ENCODE data around the gene ZSCAN5A. TPM values are rescaled to one million over a fixed set of nuclear protein-coding genes. Genes with fewer than 3 reads are reported as not detected.
A peak's percentile ranks its signal among the peaks of the same experiment; 100 is the strongest.
"Not testable (repeated sequence)": the region's sequence is repeated elsewhere in the genome, so short reads cannot be mapped to it uniquely, and the experiment has no call there.

The ZSCAN5A gene
- total RNA-seq, 2 experiments from 2014 or later = 3.7 to 4.1 TPM

DNA sequence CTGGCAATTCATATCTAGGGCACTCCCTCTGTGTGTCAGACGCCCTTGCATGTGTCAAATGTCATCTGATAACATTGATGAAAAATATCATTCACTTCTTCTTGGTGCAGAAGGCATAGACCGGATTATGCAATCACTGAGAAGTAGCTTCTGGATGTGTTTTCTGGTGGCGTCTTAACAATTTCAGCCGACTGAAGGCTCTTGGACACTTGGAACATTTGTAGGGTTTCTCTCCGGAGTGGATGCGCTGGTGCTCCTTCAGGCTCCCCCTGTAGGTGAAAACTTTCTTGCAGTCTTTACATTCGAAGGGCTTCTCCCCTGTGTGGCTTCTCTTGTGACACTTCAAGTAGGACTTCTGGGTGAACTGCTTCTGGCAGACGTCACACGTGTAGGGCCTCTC lies 93.2 kb downstream of the ZSCAN5A start:
- H3K4me1 Mint-ChIP-seq (ENCODE audit: low read depth); DNase-seq; H3K27me3 Mint-ChIP-seq (ENCODE audit: low read depth); H3K36me3 Mint-ChIP-seq (ENCODE audit: low read depth); H3K9me3 Mint-ChIP-seq; H3K27ac Mint-ChIP-seq; H3K4me3 Mint-ChIP-seq; intact Hi-C loops (cut with micrococcal nuclease): not testable (repeated sequence)
- CTCF ChIA-PET = interaction anchor here (0.8 kb wide), 1 partner anchor 142 kb away, joined by 3 read pairs; no protein-coding TSS in a partner anchor

DNA sequence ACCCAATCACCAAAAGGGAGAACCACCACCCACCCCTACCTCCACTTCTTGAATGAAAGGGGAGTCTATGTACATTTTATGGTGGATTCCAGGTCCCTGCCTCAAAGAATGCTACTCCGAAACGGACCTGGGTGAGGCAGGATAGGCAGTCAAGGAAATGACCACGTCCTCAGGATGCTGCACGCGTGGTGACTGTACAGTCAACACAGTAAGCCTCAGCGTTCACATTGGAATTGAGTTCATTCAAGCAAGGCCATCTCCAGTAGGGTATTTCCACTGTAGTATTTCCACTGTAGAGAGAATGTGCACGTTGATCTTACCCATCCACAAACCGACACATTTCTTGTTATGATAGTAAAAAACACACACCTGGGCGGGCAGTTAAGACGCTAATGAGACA lies 95.7 kb downstream of the ZSCAN5A start:
- peaks cover 7% of the 10 kb centered on the region for H3K36me3 Mint-ChIP-seq (ENCODE audit: low read depth)
- no peaks in the 10 kb centered on the region for H3K9me3 Mint-ChIP-seq
- peaks cover 6% of the 10 kb centered on the region for H3K4me1 Mint-ChIP-seq (ENCODE audit: low read depth)
- H3K4me3 Mint-ChIP-seq = no peak overlapping the region
- no peak overlapping the region for H3K27ac Mint-ChIP-seq
- intact Hi-C loops (cut with micrococcal nuclease) = no loop called here
- peaks cover 14% of the 10 kb centered on the region for H3K27me3 Mint-ChIP-seq (ENCODE audit: low read depth)
- CTCF ChIA-PET = no interaction called here
- DNase-seq = no peak

DNA sequence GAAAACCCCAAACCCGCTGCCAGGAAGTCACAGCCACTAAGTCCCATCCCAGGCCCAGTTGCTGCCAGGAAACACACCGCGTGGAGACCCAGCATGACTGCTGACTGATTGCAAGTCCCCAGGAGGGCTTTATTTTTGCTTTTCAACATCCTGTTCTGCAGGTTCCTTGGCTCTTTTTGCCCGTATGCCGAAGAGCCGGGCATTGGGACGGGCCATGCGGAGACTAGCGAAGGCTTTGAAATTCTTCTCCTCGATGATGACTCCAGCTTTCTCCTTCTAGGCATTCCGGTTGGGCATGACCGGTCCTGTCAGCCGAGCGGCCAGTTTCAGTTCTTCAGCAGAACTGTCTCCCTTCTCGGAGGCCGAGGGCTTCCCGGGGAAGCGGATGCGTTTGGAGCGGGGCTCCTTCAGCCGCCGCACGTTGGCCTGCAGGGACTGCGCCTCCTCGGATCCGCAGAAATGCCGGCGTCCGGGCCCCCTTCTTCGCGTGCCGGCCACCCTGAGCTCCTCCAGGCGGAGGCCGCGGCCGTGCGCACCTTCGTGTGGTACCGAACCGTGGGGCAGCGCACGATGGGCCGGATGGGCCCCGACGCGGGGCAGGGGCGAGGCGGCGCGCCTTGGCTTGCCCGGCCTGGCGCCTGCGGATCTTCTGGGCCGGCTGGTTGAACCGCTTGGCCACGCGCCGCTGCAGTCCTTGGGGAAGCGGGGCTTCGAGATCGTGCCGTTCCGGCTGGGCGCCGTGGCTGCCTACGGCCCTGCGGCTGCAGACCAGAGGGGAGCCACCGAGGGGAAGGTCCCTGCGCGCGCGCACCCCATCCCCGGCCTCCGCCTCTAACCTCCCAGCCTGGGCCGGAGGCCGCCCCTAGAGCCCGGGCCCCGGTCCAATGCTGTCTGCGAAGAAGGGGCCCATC lies 97.3 kb downstream of the ZSCAN5A start:
- Mint-ChIP-seq H3K36me3 (ENCODE audit: low read depth) (peaks cover 2% of the 10 kb centered on the region), H3K4me3 (peak overlapping the region; percentile 46), H3K9me3 (no peaks in the 10 kb centered on the region), H3K4me1 (ENCODE audit: low read depth) (peaks cover 6% of the 10 kb centered on the region), H3K27ac (no peak overlapping the region), H3K27me3 (ENCODE audit: low read depth) (peaks cover 19% of the 10 kb centered on the region)
- peak; percentile 30 for DNase-seq
- intact Hi-C loops (cut with micrococcal nuclease) = no loop called here
- CTCF ChIA-PET = no interaction called here

DNA sequence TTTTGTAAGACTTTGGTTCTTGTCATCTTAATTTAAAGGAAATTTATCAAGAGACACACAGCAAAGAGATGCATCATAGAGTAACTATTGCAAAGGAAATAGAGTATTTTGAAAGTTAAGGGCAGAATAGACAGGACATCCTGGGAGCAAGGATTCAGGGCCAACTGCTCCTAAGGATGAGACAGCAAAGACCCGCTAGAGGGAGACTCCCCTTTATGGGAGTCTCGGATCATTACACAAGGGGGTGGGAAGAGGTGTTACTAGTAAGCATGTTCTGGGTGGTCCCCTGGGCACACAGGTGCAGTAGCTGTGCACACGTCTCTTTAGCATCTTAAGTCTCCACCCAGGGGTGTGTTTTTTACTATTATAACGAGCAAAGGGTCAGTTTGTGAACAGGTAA lies 102.9 kb downstream of the ZSCAN5A start:
- H3K9me3 Mint-ChIP-seq = no peaks in the 10 kb centered on the region
- H3K27ac Mint-ChIP-seq = no peak overlapping the region
- DNase-seq = no peak
- H3K4me1 Mint-ChIP-seq (ENCODE audit: low read depth) = no peaks in the 10 kb centered on the region
- CTCF ChIA-PET = no interaction called here
- H3K27me3 Mint-ChIP-seq (ENCODE audit: low read depth) = peaks cover 10% of the 10 kb centered on the region
- H3K4me3 Mint-ChIP-seq = no peak overlapping the region
- intact Hi-C loops (cut with micrococcal nuclease) = no loop called here
- H3K36me3 Mint-ChIP-seq (ENCODE audit: low read depth) = no peaks in the 10 kb centered on the region

DNA sequence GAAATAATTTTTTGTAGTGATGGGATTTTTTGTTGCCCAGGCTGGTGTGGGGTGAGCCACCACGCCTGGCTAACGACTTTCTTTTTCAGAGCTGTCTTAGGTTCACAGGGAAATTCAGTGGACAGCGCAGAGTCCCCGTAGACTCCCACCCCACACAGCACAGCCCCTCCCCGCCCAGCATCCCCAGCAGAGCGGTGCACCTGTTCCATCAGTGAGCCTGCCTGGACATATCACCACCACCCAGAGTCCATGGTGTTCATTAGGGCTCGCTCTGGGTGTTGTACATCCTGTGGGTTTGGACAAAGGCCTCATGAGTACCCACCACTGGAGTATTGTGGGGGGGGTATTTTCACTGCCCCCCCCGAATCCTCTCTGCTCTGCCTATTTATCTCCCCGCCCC lies 104.6 kb downstream of the ZSCAN5A start:
- CTCF ChIA-PET = interaction anchor here (0.8 kb wide), 1 partner anchor 144 kb away, joined by 3 read pairs; no protein-coding TSS in a partner anchor
- H3K4me1 Mint-ChIP-seq (ENCODE audit: low read depth); DNase-seq; H3K9me3 Mint-ChIP-seq; H3K36me3 Mint-ChIP-seq (ENCODE audit: low read depth); H3K27me3 Mint-ChIP-seq (ENCODE audit: low read depth); H3K27ac Mint-ChIP-seq; H3K4me3 Mint-ChIP-seq; intact Hi-C loops (cut with micrococcal nuclease): not testable (repeated sequence)

DNA sequence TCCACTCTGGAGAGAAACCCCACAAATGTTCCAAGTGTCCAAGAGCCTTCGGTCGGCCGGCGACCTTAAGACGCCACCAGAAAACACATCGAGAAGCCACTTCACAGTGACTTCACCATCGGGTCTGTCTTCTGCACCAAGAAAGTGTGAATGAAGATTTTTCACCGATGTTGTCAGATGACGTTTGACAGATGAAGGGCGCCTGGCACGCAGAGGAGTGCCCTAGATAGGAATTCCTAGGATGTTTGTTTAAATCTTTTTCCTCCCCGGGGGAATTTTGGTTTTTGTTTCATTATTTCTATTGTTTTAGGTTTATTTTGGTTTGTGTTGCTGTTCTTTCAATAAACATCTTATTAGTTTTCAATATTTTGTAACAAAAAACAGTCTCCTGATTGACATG lies 105.5 kb downstream of the ZSCAN5A start:
- CTCF ChIA-PET = interaction anchor here (0.8 kb wide), 1 partner anchor 15 kb away, joined by 3 read pairs; no protein-coding TSS in a partner anchor
- H3K27ac Mint-ChIP-seq = no peak overlapping the region
- H3K27me3 Mint-ChIP-seq (ENCODE audit: low read depth) = peaks cover 8% of the 10 kb centered on the region
- H3K4me1 Mint-ChIP-seq (ENCODE audit: low read depth) = no peaks in the 10 kb centered on the region
- H3K9me3 Mint-ChIP-seq = no peaks in the 10 kb centered on the region
- no peak overlapping the region for H3K4me3 Mint-ChIP-seq
- no peaks in the 10 kb centered on the region for H3K36me3 Mint-ChIP-seq (ENCODE audit: low read depth)
- intact Hi-C loops (cut with micrococcal nuclease) = no loop called here
- no peak for DNase-seq

DNA sequence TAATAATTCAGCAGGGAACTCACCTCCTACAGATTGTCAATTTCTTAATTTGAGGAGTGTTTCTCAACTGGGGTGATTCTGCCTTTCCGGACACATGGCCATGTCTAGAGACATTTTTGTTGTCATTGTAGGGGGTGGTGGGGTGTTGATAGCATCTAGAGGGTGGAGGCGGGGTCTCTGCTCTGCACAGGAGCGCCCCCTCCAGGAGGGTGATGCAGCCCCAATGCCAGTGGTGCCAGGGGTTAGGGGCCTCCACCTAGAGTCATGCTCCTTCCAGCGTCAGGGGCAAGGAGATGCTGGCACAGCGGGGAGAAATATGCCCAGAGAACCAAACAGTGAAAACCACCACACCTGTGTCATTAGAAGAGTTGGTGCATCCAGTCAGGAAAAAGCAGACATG lies 107.1 kb downstream of the ZSCAN5A start:
- H3K36me3 Mint-ChIP-seq (ENCODE audit: low read depth); H3K9me3 Mint-ChIP-seq; H3K27me3 Mint-ChIP-seq (ENCODE audit: low read depth); H3K27ac Mint-ChIP-seq; H3K4me3 Mint-ChIP-seq; intact Hi-C loops (cut with micrococcal nuclease); CTCF ChIA-PET; DNase-seq; H3K4me1 Mint-ChIP-seq (ENCODE audit: low read depth): not testable (repeated sequence)

DNA sequence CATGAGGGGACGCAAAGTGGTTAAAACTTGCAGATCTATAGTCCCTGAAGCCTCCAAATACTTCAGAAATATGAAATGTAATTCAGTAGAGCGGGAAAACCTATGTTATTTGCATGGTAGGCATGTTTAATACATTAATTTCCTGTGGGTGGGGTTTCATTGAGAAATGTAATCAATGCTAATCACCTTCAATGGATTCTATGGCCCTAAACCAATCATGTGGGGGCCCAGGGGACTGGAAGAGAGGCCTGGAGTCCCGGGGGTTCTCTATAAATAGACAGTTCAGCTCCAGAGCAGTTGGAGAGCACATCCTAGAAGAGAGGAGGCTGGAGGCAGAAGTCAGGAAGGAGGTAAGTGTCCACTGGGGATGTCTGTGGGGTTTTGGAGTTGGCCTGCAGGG lies 112.7 kb downstream of the ZSCAN5A start, which contains the start of gene ZSCAN5C:
Gene ZSCAN5C, plus strand, starts transcription at position 301 of the 400 bp plus-strand sequence. CDS start 3,641 bp downstream, outside the sequence.
- H3K9me3 Mint-ChIP-seq = no peaks in the 10 kb centered on the region
- no peaks in the 10 kb centered on the region for H3K4me1 Mint-ChIP-seq (ENCODE audit: low read depth)
- CTCF ChIA-PET = no interaction called here
- no peaks in the 10 kb centered on the region for H3K36me3 Mint-ChIP-seq (ENCODE audit: low read depth)
- no peak within 1 kb of the TSS for H3K4me3 Mint-ChIP-seq
- intact Hi-C loops (cut with micrococcal nuclease) = no loop called here
- DNase-seq = no peak
- no peak within 1 kb of the TSS for H3K27ac Mint-ChIP-seq
- H3K27me3 Mint-ChIP-seq (ENCODE audit: low read depth) = peaks cover 6% of the 10 kb centered on the region

DNA sequence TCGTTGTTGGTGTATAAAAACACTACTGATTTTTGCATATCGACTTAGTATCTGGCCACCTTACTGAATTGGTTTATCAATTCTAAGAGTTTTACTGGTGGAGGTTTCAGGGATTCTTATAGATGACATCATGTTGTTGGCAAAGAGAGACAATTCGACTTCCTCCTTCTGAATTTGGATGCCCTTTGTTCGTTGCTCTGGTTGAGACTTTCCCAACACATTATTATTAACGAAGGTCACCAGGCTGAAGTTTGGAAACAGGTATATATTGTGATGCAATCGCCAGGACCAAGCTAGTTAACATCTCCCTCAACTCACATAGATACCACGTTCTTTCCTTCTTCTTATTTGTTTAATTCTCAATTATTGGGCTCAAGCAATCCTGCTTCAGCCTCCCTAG lies 115.0 kb downstream of the ZSCAN5A start:
- Mint-ChIP-seq H3K9me3 (no peaks in the 10 kb centered on the region), H3K4me1 (ENCODE audit: low read depth) (no peaks in the 10 kb centered on the region), H3K4me3 (no peak overlapping the region), H3K27ac (no peak overlapping the region), H3K27me3 (ENCODE audit: low read depth) (peaks cover 2% of the 10 kb centered on the region), H3K36me3 (ENCODE audit: low read depth) (no peaks in the 10 kb centered on the region)
- intact Hi-C loops (cut with micrococcal nuclease) = no loop called here
- DNase-seq = no peak
- CTCF ChIA-PET = no interaction called here

DNA sequence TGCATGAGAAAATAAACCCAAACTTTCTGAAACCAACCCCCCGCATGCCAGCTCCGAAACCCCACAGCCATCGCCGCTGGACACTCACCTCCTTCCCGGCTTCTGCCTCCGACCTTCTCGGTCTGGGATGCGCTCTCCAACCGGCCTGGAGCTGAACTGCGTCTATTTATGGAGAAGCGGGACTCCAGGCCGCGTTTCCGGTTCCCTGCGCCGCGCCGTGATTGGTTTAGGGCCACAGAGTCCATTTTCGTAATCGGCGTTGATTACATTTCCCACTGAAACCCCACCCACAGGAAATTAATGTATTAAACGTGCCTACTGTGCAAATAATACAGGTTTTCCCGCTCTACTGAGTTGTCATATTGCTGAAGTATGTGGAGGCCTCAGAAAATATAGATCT lies 117.0 kb downstream of the ZSCAN5A start, which contains the start of gene ZSCAN5B:
Gene ZSCAN5B, minus strand, starts transcription at position 138 of the 400 bp plus-strand sequence. CDS start 4,731 bp downstream, outside the sequence.
- H3K4me3 Mint-ChIP-seq; H3K27me3 Mint-ChIP-seq (ENCODE audit: low read depth); H3K4me1 Mint-ChIP-seq (ENCODE audit: low read depth); intact Hi-C loops (cut with micrococcal nuclease); CTCF ChIA-PET; DNase-seq; H3K9me3 Mint-ChIP-seq; H3K36me3 Mint-ChIP-seq (ENCODE audit: low read depth); H3K27ac Mint-ChIP-seq: not testable (repeated sequence)

DNA sequence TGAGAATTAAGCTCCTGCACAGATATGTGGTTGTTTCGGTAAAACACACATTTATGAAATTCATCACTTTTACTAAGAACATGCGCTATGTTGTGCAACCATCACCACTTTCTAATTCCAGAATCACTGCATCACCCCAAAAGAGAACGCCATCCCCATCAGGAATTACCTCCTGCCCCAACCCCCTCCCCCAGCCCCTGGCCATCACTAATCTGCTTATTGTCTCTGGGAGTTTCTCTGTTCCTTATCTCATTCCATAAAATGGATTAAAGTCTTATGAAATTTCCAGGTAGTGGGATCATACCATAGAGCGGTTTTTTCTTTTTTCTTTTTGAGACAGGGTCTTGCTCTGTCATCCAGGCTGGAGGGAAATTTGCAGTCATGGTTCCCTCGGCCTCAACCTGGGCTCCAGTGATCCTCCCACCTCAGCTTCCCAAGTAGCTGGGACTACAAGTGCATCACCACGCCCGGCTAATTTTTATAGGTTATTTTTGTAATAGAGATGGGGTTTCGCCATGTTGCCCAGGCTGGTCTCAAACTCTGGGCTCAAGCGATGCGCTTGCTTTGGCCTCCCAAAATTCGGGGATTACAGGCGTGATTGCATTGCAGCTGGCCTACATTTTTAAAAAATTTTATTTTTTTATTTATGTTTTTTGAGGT lies 120.5 kb downstream of the ZSCAN5A start:
- CTCF ChIA-PET = no interaction called here
- intact Hi-C loops (cut with micrococcal nuclease) = no loop called here

DNA sequence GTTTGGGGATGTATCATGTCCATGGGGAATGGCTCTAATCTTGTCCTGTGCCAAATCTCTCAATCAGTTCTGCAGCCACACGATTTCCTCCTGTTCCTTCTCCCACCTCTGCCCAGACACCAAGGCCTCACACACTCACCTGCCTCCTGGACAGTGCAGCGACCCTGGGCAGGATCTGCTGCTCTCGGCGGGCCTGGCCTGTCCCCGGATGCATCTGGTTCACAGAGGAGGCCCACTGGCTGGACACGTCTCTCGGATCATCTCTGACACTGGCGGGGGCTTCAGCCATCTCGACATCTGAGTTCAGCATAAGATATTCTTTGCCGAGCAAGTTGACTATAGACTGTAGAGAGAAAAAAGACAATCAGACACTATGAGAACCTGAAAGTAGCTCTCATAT lies 122.9 kb downstream of the ZSCAN5A start:
- no peak for DNase-seq
- intact Hi-C loops (cut with micrococcal nuclease) = no loop called here
- H3K4me3 Mint-ChIP-seq = no peak overlapping the region
- CTCF ChIA-PET = interaction anchor here (1.7 kb wide), 1 partner anchor 125 kb away, joined by 3 read pairs; no protein-coding TSS in a partner anchor
- H3K36me3 Mint-ChIP-seq (ENCODE audit: low read depth) = no peaks in the 10 kb centered on the region
- no peaks in the 10 kb centered on the region for H3K9me3 Mint-ChIP-seq
- H3K4me1 Mint-ChIP-seq (ENCODE audit: low read depth) = no peaks in the 10 kb centered on the region
- H3K27me3 Mint-ChIP-seq (ENCODE audit: low read depth) = no peaks in the 10 kb centered on the region
- H3K27ac Mint-ChIP-seq = no peak overlapping the region

More for the DNA sequence above, 120.5 kb downstream of the ZSCAN5A start:
- no peaks in the 10 kb centered on the region for H3K9me3 Mint-ChIP-seq
- no peaks in the 10 kb centered on the region for H3K4me1 Mint-ChIP-seq (ENCODE audit: low read depth)
- no peak for DNase-seq
- peaks cover 2% of the 10 kb centered on the region for H3K27me3 Mint-ChIP-seq (ENCODE audit: low read depth)
- H3K36me3 Mint-ChIP-seq (ENCODE audit: low read depth) = no peaks in the 10 kb centered on the region
- no peak overlapping the region for H3K27ac Mint-ChIP-seq
- no peak overlapping the region for H3K4me3 Mint-ChIP-seq

Data from activated naive CD4-positive, alpha-beta T cell treated with anti-CD3 and anti-CD28 coated beads for 36 hours (primary cell).